ENCODE results near the gene SEC61A1. TPM values are rescaled to one million over a fixed set of nuclear protein-coding genes. Genes with fewer than 3 reads are reported as not detected.

SEC61A1 gene
- total RNA-seq, 2 donors from 2014 or later: 74.5 to 109 TPM

DNA sequence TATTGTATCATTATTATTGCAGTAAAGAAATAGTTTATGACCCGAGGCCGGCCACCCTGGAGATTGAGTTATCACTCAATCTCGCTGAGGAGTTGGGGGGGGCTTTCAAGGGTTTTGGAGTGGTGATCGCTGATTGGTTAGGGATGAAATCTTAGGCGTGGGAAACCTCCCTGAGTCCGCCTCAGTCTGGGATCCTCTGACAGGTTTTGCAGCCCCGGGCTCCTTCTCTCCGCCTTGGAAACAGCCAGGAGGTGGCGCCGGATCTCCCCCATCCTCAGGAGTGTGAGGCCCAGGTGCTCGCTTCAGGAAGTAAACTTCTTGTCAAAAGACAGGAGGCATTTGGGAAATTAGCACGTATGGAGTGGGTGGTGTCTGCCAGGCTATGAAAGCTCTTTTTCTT is 41.1 kb upstream of the SEC61A1 start:
- Histone ChIP-seq H3K27me3 (no peaks in the 10 kb centered on the region), H3K4me3 (no peak overlapping the region), H3K36me3 (no peaks in the 10 kb centered on the region), H3K4me1 (no peaks in the 10 kb centered on the region), H3K27ac (no peak overlapping the region), H3K9me3 (no peaks in the 10 kb centered on the region)
- TF ChIP-seq, protein P1, sequence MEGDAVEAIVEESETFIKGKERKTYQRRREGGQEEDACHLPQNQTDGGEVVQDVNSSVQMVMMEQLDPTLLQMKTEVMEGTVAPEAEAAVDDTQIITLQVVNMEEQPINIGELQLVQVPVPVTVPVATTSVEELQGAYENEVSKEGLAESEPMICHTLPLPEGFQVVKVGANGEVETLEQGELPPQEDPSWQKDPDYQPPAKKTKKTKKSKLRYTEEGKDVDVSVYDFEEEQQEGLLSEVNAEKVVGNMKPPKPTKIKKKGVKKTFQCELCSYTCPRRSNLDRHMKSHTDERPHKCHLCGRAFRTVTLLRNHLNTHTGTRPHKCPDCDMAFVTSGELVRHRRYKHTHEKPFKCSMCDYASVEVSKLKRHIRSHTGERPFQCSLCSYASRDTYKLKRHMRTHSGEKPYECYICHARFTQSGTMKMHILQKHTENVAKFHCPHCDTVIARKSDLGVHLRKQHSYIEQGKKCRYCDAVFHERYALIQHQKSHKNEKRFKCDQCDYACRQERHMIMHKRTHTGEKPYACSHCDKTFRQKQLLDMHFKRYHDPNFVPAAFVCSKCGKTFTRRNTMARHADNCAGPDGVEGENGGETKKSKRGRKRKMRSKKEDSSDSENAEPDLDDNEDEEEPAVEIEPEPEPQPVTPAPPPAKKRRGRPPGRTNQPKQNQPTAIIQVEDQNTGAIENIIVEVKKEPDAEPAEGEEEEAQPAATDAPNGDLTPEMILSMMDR (IDR thresholded peaks at IDR 0.05): peak in 1 of 2 donors; percentile 30
- DNase-seq (ENCODE audit: low spot score): no peak

DNA sequence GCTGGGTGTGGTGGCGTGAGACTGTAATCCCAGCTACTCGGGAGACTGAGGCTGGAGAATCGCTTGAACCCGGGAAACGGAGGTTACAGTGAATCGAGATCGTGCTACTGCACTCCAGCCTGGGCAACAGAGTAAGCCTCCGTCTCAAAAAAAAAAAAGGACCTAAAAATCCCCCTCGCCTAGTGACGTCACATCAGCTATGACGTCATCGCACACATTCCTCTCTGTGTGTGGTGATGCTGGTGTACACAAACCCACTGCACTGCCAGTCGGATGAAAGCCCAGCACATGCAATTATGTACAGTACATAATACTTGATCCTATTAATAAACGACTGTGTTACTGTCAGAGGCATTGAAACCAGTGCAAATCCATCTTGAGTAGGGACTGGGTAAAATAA is 40.2 kb upstream of the SEC61A1 start:
- Histone ChIP-seq H3K9me3 (no peaks in the 10 kb centered on the region), H3K27ac (no peak overlapping the region), H3K36me3 (no peaks in the 10 kb centered on the region), H3K4me1 (no peaks in the 10 kb centered on the region), H3K27me3 (no peaks in the 10 kb centered on the region), H3K4me3 (no peak overlapping the region)
- DNase-seq (ENCODE audit: low spot score): no peak
- TF ChIP-seq, protein P1 (IDR thresholded peaks at IDR 0.05): no peak

DNA sequence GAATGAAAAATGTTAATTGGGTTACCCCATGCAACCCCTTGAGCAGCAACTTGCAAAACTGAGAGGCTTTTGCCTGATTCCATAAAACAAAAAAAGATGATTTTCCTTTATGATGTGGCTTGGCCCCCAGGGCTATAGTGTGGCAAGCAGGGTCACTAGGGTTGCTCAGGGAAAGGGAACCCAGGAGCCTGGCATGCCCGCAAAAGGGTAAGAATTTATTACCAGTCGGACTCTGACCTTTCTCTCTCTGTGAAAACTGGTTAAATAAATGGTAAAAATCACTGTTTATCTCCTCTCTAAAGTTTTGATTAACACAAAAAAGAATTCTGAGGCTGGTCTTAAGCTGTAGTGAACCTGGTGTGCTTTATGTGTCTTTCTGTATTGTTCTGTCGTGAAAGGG is 37.7 kb upstream of the SEC61A1 start:
- H3K36me3 ChIP-seq: no peaks in the 10 kb centered on the region
- H3K27ac ChIP-seq: no peak overlapping the region
- H3K27me3 ChIP-seq: no peaks in the 10 kb centered on the region
- H3K4me3 ChIP-seq: no peak overlapping the region
- DNase-seq (ENCODE audit: low spot score): no peak
- no peaks in the 10 kb centered on the region for H3K4me1 ChIP-seq
- no peaks in the 10 kb centered on the region for H3K9me3 ChIP-seq
- TF ChIP-seq, protein P1 (IDR thresholded peaks at IDR 0.05): no peak

DNA sequence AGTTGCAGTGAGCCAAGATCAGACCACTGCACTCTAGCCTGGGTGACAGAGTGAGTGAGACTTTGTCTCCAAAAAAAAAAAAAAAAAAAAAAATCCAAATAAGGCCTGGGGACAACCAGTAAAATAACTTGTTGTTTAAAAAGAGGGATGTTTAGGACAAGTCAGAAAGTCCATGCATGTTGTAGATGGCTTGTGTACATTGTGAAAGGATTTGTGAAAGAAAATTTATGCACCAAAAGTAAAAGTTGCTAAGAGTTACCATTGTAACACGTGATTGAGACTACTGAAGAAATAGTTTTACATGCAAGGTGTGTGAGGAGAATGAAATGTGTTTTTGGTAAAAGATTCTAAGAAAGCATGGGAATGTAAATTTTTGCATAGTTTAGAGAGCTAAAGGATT is 35.7 kb upstream of the SEC61A1 start:
- TF ChIP-seq, protein P1 (IDR thresholded peaks at IDR 0.05): no peak
- no peak overlapping the region for H3K27ac ChIP-seq
- H3K27me3 ChIP-seq: no peaks in the 10 kb centered on the region
- no peak for DNase-seq (ENCODE audit: low spot score)
- no peaks in the 10 kb centered on the region for H3K4me1 ChIP-seq
- no peak overlapping the region for H3K4me3 ChIP-seq
- H3K36me3 ChIP-seq: no peaks in the 10 kb centered on the region
- no peaks in the 10 kb centered on the region for H3K9me3 ChIP-seq

DNA sequence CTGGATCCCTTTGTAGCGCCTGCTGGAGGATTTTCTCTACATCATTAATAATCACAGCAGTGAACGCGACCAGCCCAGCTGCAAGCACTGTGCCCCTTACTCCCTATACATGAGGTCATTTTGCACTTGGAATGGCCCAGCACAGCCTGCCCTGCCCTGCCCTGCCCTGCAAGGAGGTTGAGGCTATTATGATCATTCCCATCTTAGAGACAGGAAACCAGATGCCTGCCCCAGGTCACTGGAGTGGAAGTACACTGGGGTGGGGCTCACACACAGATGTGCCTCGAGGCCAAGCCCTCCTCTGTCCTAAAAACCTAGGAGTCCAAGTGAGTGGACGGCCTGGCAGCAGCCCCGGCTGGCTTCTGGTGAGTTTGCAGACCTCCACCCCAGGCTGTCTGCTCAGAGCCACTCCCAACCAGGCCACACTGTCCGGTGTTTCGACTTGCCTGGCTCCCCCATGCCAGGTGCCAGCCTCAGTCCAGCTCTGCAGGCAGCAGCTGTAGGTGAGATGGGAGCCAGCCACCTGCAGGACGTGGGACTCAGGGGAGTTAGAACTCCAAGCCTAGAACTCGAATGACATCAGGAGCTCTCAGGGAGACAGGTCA is 30.4 kb upstream of the SEC61A1 start:
- TF ChIP-seq, protein P1 (IDR thresholded peaks at IDR 0.05): no peak
- no peaks in the 10 kb centered on the region for H3K27me3 ChIP-seq
- no peaks in the 10 kb centered on the region for H3K9me3 ChIP-seq
- H3K27ac ChIP-seq: no peak overlapping the region
- H3K4me3 ChIP-seq: no peak overlapping the region
- H3K4me1 ChIP-seq: no peaks in the 10 kb centered on the region
- H3K36me3 ChIP-seq: no peaks in the 10 kb centered on the region
- no peak for DNase-seq (ENCODE audit: low spot score)

DNA sequence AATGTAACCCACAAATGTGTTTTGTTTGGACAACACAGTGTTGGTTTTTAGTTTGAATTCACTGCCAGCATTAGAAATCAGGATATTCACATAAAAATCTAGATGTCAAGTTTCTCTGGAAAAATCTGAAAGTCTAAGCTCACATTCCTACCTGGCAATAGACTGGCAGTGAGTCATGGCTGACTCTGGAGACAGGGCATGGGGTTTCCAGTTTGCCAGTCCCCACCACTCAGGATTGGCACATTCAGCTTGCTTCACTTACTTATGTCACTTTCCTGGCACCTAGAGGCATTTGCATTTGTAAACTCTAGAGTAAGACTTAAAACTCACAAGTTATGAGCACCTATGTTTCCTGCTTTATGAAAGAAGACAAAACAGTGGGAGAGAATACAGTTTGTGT is 19.1 kb upstream of the SEC61A1 start:
- no peak for DNase-seq (ENCODE audit: low spot score)
- no peaks in the 10 kb centered on the region for H3K36me3 ChIP-seq

More for the DNA sequence above, 19.1 kb upstream of the SEC61A1 start:
- Histone ChIP-seq H3K4me3 (no peak overlapping the region), H3K27me3 (no peaks in the 10 kb centered on the region), H3K27ac (no peak overlapping the region), H3K4me1 (no peaks in the 10 kb centered on the region), H3K9me3 (no peaks in the 10 kb centered on the region)
- TF ChIP-seq, protein P1 (IDR thresholded peaks at IDR 0.05): no peak
